ENCODE data around the gene S100A8.

Gene S100A8

GRCh38 chr1:153389973-153390879 lies 647 bp downstream of the S100A8 start:
- no peak for DNase-seq (ENCODE audit: low read depth)
- no peak for TF ChIP-seq CTCF (IDR thresholded peaks at IDR 0.05; ENCODE audit: insufficient read depth, low read depth, low read length, missing control alignments)
- H3K4me3 ChIP-seq (ENCODE audit: low read depth, low read length) = no peak overlapping the region

- H3K4me3 ChIP-seq (ENCODE audit: low read depth, low read length) = no peak overlapping the region
Measured at GRCh38 chr1:153389401-153389800, 1.5 kb downstream of the S100A8 start.

GRCh38 chr1:153387785-153388184 lies 3.1 kb downstream of the S100A8 start:
- no peak for TF ChIP-seq CTCF (IDR thresholded peaks at IDR 0.05; ENCODE audit: insufficient read depth, low read depth, low read length, missing control alignments)

More at GRCh38 chr1:153389401-153389800, 1.5 kb downstream of the S100A8 start:
- no peak for TF ChIP-seq CTCF (IDR thresholded peaks at IDR 0.05; ENCODE audit: insufficient read depth, low read depth, low read length, missing control alignments)
- DNase-seq (ENCODE audit: low read depth) = no peak

GRCh38 chr1:153387001-153387400 lies 3.9 kb downstream of the S100A8 start:
- H3K4me3 ChIP-seq (ENCODE audit: low read depth, low read length) = no peak overlapping the region
- no peak for TF ChIP-seq CTCF (IDR thresholded peaks at IDR 0.05; ENCODE audit: insufficient read depth, low read depth, low read length, missing control alignments)
- DNase-seq (ENCODE audit: low read depth) = no peak

More at GRCh38 chr1:153387785-153388184, 3.1 kb downstream of the S100A8 start:
- H3K4me3 ChIP-seq (ENCODE audit: low read depth, low read length) = no peak overlapping the region
- no peak for DNase-seq (ENCODE audit: low read depth)

- no peak overlapping the region for H3K4me3 ChIP-seq (ENCODE audit: low read depth, low read length)
- TF ChIP-seq CTCF (IDR thresholded peaks at IDR 0.05; ENCODE audit: insufficient read depth, low read depth, low read length, missing control alignments) = no peak
- peak; percentile 19 for DNase-seq (ENCODE audit: low read depth)
Measured at GRCh38 chr1:153386500-153386901, 4.4 kb downstream of the S100A8 start.

- no peak for TF ChIP-seq CTCF (IDR thresholded peaks at IDR 0.05; ENCODE audit: insufficient read depth, low read depth, low read length, missing control alignments)
- no peak for DNase-seq (ENCODE audit: low read depth)
- H3K4me3 ChIP-seq (ENCODE audit: low read depth, low read length) = no peak overlapping the region
Measured at GRCh38 chr1:153384958-153385580, 5.8 kb downstream of the S100A8 start.

Measured in GM12865 (cell line).